WTC11 (cell line): ENCODE results near the gene PET100. TPM values are rescaled to one million over a fixed set of nuclear protein-coding genes. Genes with fewer than 3 reads are reported as not detected.

ENCODE experiments used
- ATAC-seq: fragments of 200-7000 bp; cut with Tn5 transposase; 2 replicates; pipeline ENCODE4 v1.10.0; 2021; ENCODE audit warnings: mild to moderate bottlenecking, moderate library complexity
- CTCF ChIA-PET: fragments of 300-600 bp; sonication (Branson Sonifier 250); formaldehyde crosslinking; loops from one replicate; lab custom pipeline; 2021; ENCODE audit warnings: antibody characterized with exemption; lab: Charles Lee
- POLR2A ChIA-PET: fragments of 350-600 bp; sonication (Branson Sonifier 250); formaldehyde crosslinking; loops from one replicate; lab custom pipeline; 2021; ENCODE audit warnings: antibody characterized with exemption; lab: Charles Lee
- DNase-seq: peaks from one replicate; pipeline ENCODE4 v3.0.0; 2021; ENCODE audit warnings: low spot score
- H3K27ac Mint-ChIP-seq: 2 replicates; pipeline ENCODE4 v1.8.0; 2021; ENCODE audit warnings: mixed read lengths
- H3K27me3 Mint-ChIP-seq: 2 replicates; pipeline ENCODE4 v1.8.0; 2021; ENCODE audit warnings: low read depth, mild to moderate bottlenecking, moderate library complexity, mixed read lengths
- H3K36me3 Mint-ChIP-seq: 2 replicates; pipeline ENCODE4 v1.8.0; 2021; ENCODE audit warnings: mixed read lengths
- H3K4me1 Mint-ChIP-seq: 2 replicates; pipeline ENCODE4 v1.8.0; 2022; ENCODE audit warnings: mixed read lengths
- H3K4me3 Mint-ChIP-seq: 2 replicates; pipeline ENCODE4 v1.8.0; 2021; ENCODE audit warnings: mild to moderate bottlenecking, moderate library complexity, mixed read lengths
- H3K9me3 Mint-ChIP-seq: 2 replicates; pipeline ENCODE4 v1.8.0; 2021; ENCODE audit warnings: mixed read lengths
- AFF4 ChIP-seq: sonication (generic); formaldehyde crosslinking; IDR thresholded peaks from 2 replicates; pipeline ENCODE4 v1.8.1; 2023; ENCODE audit warnings: mild to moderate bottlenecking, missing genetic modification reagents, borderline replicate concordance
- CDX4 ChIP-seq: fragments of 250-450 bp; sonication (Bioruptor Pico); IDR thresholded peaks from 2 replicates; pipeline ENCODE4 v1.9.0; 2021; ENCODE audit warnings: moderate library complexity, mild to moderate bottlenecking, inconsistent platforms, borderline replicate concordance
- CTCF ChIP-seq: fragments of 200-600 bp; IDR thresholded peaks from 2 replicates; pipeline ENCODE4 v1.8.0; 2022; ENCODE audit warnings: antibody characterized with exemption
- E2F1 ChIP-seq: sonication (generic); formaldehyde crosslinking; IDR thresholded peaks from 2 replicates; pipeline ENCODE4 v1.8.0; 2022; ENCODE audit warnings: mild to moderate bottlenecking, missing genetic modification reagents
- FOXJ3 ChIP-seq: sonication (generic); formaldehyde crosslinking; IDR thresholded peaks from 2 replicates; pipeline ENCODE4 v1.9.0; 2021; ENCODE audit warnings: missing genetic modification reagents, mild to moderate bottlenecking, borderline replicate concordance
- FOXK1 ChIP-seq: sonication (generic); formaldehyde crosslinking; IDR thresholded peaks from 2 replicates; pipeline ENCODE4 v1.8.0; 2022; ENCODE audit warnings: mild to moderate bottlenecking, moderate library complexity, missing genetic modification reagents
- NFE2L1 ChIP-seq: sonication (generic); formaldehyde crosslinking; IDR thresholded peaks from 2 replicates; pipeline ENCODE4 v1.8.1; 2023; ENCODE audit warnings: missing genetic modification reagents
- STAT6 ChIP-seq: sonication (generic); formaldehyde crosslinking; conservative IDR thresholded peaks from 2 replicates; pipeline ENCODE4 v1.8.1; 2023; ENCODE audit warnings: mild to moderate bottlenecking, low read depth, missing genetic modification reagents, moderate library complexity
- TCF7 ChIP-seq: sonication (generic); formaldehyde crosslinking; IDR thresholded peaks from 2 replicates; pipeline ENCODE4 v1.8.0; 2022; ENCODE audit warnings: mild to moderate bottlenecking, low read depth, missing genetic modification reagents, moderate library complexity
- USF2 ChIP-seq: sonication (generic); formaldehyde crosslinking; IDR thresholded peaks from 2 replicates; pipeline ENCODE4 v1.8.1; 2023; ENCODE audit warnings: mild to moderate bottlenecking, missing genetic modification reagents, moderate library complexity
- ZNF121 ChIP-seq: sonication (generic); formaldehyde crosslinking; IDR thresholded peaks from 2 replicates; pipeline ENCODE4 v1.8.0; 2023; ENCODE audit warnings: missing genetic modification reagents
- ZNF416 ChIP-seq: fragments of 250-450 bp; sonication (Bioruptor Pico); IDR thresholded peaks from 2 replicates; pipeline ENCODE4 v1.9.0; 2021; ENCODE audit warnings: mild to moderate bottlenecking, inconsistent platforms
- total RNA-seq: library from RNA; stranded (reverse); gene quantifications from 3 replicates; pipeline ENCODE4 v1.2.3, GENCODE V29; 2021
- TF ChIP-seq, protein P1 (sequence below): sonication (generic); formaldehyde crosslinking; IDR thresholded peaks from 2 replicates; pipeline ENCODE4 v1.8.1; 2023; ENCODE audit warnings: mild to moderate bottlenecking, missing genetic modification reagents, moderate library complexity
- TF ChIP-seq, protein P2 (sequence below): sonication (generic); formaldehyde crosslinking; IDR thresholded peaks from 2 replicates; pipeline ENCODE4 v1.8.0; 2023; ENCODE audit warnings: mild to moderate bottlenecking, missing genetic modification reagents
- TF ChIP-seq, protein P3 (sequence below): fragments of 250-450 bp; sonication (Bioruptor Pico); IDR thresholded peaks from 2 replicates; pipeline ENCODE4 v1.8.0; 2021; ENCODE audit warnings: mild to moderate bottlenecking
- TF ChIP-seq, protein P4 (sequence below): sonication (generic); formaldehyde crosslinking; IDR thresholded peaks from 2 replicates; pipeline ENCODE4 v1.8.1; 2022; ENCODE audit warnings: missing genetic modification reagents, borderline replicate concordance

Gene PET100
- total RNA-seq, 1 experiment from 2014 or later: 111 TPM

DNA sequence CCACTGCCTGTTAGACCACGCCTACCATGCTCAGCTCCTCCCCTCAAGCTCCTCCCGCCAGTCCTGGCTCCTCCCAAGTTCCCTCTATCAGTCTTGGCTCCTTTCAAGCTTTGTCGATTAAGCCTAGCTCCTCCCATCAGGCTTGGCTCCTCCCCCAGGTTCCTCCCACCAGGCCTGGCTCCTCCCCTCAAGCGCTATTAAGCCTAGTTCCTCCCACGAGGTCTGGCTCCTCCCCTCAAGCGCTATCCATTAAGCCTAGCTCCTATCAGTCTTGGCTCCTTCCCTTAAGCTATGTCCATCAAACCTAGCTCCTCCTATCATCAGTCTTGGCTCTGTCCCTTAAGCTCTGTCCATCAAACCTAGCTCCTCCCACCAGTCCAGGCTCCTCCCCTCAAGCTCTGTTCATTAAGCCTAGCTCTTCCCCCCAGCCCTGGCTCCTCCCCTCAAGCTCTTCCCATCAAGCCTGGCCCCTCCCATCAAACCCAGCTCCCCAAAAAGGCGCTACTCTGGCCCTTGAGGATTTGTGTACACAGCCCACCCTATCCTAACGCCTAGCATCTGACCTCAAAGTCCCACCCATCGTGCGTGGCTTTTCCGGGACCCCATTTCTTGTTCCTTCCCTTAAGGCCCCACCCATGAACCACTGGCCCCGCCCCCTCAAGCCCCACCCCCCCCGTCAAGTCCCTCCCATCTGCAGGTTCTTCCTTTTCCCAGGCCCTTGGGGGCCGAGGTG lies 23.9 kb upstream of the PET100 start (continued):
- TF ChIP-seq CDX4 (CRISPR knock-in tag): no peak
- TF ChIP-seq E2F1 (CRISPR knock-in tag): no peak
- TF ChIP-seq TCF7 (CRISPR knock-in tag): no peak
- TF ChIP-seq AFF4 (CRISPR knock-in tag): no peak
- no peak for TF ChIP-seq NFE2L1 (CRISPR knock-in tag)
- TF ChIP-seq USF2 (CRISPR knock-in tag): no peak
- TF ChIP-seq, all 79 proteins: peak for 0

DNA sequence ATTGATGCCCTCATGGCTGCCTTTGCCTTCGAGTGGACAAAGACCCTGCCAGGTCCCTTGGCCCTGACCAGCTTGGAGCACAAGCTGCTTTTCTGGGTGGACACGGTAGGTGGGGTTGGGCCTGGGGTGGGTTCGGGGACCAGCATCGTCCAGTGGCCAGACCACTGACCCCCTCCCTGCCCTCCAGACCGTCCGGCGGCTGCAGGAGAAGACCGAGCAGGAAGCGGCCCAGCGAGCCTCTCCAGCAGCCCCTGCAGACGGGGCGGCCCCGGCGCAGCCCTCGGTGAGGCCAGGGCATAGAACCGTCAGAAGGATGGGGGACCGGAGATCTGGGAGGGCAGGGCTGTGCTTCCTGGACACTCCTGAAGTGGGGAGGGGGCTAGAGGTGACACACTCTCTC lies 23.3 kb upstream of the PET100 start:
- no peaks in the 10 kb centered on the region for H3K9me3 Mint-ChIP-seq
- ChIA-PET CTCF (interaction anchor here (1.4 to 5.3 kb wide), 5 partner anchors 10 to 75 kb away, joined by 4 to 87 read pairs (median 9); partner anchors contain the start of genes CAMSAP3, PET100, TRAPPC5 and XAB2), POLR2A (no interaction called here)
- H3K27me3 Mint-ChIP-seq: no peaks in the 10 kb centered on the region
- H3K4me1 Mint-ChIP-seq: peaks cover 10% of the 10 kb centered on the region
- H3K4me3 Mint-ChIP-seq: no peak overlapping the region
- H3K27ac Mint-ChIP-seq: no peak overlapping the region
- no peak for DNase-seq
- ATAC-seq: no peak
- peaks cover 10% of the 10 kb centered on the region for H3K36me3 Mint-ChIP-seq
- TF ChIP-seq FOXJ3 (CRISPR knock-in tag) (no peak), FOXK1 (no peak), ZNF121 (CRISPR knock-in tag) (no peak), ZNF416 (CRISPR knock-in tag) (no peak), CTCF (no peak), STAT6 (CRISPR knock-in tag) (no peak)
- TF ChIP-seq, protein P1, sequence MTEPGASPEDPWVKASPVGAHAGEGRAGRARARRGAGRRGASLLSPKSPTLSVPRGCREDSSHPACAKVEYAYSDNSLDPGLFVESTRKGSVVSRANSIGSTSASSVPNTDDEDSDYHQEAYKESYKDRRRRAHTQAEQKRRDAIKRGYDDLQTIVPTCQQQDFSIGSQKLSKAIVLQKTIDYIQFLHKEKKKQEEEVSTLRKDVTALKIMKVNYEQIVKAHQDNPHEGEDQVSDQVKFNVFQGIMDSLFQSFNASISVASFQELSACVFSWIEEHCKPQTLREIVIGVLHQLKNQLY (CRISPR knock-in tag): no peak
- TF ChIP-seq, protein P2, sequence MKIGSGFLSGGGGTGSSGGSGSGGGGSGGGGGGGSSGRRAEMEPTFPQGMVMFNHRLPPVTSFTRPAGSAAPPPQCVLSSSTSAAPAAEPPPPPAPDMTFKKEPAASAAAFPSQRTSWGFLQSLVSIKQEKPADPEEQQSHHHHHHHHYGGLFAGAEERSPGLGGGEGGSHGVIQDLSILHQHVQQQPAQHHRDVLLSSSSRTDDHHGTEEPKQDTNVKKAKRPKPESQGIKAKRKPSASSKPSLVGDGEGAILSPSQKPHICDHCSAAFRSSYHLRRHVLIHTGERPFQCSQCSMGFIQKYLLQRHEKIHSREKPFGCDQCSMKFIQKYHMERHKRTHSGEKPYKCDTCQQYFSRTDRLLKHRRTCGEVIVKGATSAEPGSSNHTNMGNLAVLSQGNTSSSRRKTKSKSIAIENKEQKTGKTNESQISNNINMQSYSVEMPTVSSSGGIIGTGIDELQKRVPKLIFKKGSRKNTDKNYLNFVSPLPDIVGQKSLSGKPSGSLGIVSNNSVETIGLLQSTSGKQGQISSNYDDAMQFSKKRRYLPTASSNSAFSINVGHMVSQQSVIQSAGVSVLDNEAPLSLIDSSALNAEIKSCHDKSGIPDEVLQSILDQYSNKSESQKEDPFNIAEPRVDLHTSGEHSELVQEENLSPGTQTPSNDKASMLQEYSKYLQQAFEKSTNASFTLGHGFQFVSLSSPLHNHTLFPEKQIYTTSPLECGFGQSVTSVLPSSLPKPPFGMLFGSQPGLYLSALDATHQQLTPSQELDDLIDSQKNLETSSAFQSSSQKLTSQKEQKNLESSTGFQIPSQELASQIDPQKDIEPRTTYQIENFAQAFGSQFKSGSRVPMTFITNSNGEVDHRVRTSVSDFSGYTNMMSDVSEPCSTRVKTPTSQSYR (CRISPR knock-in tag): no peak
- TF ChIP-seq, protein P3, sequence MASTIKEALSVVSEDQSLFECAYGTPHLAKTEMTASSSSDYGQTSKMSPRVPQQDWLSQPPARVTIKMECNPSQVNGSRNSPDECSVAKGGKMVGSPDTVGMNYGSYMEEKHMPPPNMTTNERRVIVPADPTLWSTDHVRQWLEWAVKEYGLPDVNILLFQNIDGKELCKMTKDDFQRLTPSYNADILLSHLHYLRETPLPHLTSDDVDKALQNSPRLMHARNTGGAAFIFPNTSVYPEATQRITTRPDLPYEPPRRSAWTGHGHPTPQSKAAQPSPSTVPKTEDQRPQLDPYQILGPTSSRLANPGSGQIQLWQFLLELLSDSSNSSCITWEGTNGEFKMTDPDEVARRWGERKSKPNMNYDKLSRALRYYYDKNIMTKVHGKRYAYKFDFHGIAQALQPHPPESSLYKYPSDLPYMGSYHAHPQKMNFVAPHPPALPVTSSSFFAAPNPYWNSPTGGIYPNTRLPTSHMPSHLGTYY (CRISPR knock-in tag): no peak
- TF ChIP-seq, protein P4, sequence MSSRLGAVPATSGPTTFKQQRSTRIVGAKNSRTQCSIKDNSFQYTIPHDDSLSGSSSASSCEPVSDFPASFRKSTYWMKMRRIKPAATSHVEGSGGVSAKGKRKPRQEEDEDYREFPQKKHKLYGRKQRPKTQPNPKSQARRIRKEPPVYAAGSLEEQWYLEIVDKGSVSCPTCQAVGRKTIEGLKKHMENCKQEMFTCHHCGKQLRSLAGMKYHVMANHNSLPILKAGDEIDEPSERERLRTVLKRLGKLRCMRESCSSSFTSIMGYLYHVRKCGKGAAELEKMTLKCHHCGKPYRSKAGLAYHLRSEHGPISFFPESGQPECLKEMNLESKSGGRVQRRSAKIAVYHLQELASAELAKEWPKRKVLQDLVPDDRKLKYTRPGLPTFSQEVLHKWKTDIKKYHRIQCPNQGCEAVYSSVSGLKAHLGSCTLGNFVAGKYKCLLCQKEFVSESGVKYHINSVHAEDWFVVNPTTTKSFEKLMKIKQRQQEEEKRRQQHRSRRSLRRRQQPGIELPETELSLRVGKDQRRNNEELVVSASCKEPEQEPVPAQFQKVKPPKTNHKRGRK (CRISPR knock-in tag): no peak
